ENCODE measurements around the gene CPT1B.

DNA sequence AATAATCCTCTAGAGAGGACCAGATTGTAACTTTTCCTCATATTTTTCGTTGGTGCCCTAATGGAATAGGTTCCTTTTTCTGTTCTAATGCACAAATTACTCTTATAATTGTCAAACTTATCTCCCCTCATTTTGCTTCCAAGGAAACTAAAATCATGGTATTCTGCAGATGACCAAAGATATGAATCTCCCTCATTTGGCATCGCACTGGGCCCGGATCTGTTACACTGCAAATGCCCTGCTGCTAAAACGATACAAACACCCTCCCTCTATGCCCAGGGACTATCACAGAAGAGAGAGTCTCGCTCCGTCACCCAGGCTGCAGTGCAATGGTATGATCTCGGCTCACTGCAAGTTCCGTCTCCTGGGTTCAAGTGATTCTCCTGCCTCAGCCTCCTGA, 24.9 kb downstream of the CPT1B start:
- TF ChIP-seq EZH2 (IDR thresholded peaks at IDR 0.05; ENCODE audit: borderline replicate concordance, low read depth, low read length, severe bottlenecking) (no peak), POLR2A (IDR thresholded peaks at IDR 0.05; ENCODE audit: low read depth, low read length) (no peak), JUN (IDR thresholded peaks at IDR 0.05; ENCODE audit: borderline replicate concordance, insufficient read depth, insufficient read length, low read depth) (no peak), POLR2AphosphoS5 (IDR thresholded peaks at IDR 0.05; ENCODE audit: insufficient read depth, low read depth, low read length) (no peak), FOS (IDR thresholded peaks at IDR 0.05; ENCODE audit: borderline replicate concordance, insufficient read depth, low read length) (no peak), MYC (IDR thresholded peaks at IDR 0.05; ENCODE audit: low read depth, low read length) (no peak)
- TF ChIP-seq, protein P1, sequence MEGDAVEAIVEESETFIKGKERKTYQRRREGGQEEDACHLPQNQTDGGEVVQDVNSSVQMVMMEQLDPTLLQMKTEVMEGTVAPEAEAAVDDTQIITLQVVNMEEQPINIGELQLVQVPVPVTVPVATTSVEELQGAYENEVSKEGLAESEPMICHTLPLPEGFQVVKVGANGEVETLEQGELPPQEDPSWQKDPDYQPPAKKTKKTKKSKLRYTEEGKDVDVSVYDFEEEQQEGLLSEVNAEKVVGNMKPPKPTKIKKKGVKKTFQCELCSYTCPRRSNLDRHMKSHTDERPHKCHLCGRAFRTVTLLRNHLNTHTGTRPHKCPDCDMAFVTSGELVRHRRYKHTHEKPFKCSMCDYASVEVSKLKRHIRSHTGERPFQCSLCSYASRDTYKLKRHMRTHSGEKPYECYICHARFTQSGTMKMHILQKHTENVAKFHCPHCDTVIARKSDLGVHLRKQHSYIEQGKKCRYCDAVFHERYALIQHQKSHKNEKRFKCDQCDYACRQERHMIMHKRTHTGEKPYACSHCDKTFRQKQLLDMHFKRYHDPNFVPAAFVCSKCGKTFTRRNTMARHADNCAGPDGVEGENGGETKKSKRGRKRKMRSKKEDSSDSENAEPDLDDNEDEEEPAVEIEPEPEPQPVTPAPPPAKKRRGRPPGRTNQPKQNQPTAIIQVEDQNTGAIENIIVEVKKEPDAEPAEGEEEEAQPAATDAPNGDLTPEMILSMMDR (IDR thresholded peaks at IDR 0.05; ENCODE audit: extremely low read depth in 1 of 2, insufficient read depth in 1 of 2, low read depth in 1 of 2, low read length in 2 of 2) = no peak
- TF ChIP-seq, protein P2, sequence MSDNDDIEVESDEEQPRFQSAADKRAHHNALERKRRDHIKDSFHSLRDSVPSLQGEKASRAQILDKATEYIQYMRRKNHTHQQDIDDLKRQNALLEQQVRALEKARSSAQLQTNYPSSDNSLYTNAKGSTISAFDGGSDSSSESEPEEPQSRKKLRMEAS (IDR thresholded peaks at IDR 0.05; ENCODE audit: insufficient read depth, insufficient read length) = no peak

All from endothelial cell of umbilical vein (primary cell).